Subcutaneous adipose tissue (tissue), 4 donors: Measurements from ENCODE around the gene LRRFIP1. TPM values are rescaled to one million over a fixed set of nuclear protein-coding genes. Genes with fewer than 3 reads are reported as not detected.

ENCODE experiments used
- CTCF ChIP-seq: fragments of 450-650 bp; IDR thresholded peaks from one replicate; pipeline ENCODE4 v1.5.1; 2016; ENCODE audit warnings: low read depth, mild to moderate bottlenecking, control low read depth, antibody characterized with exemption, moderate library complexity
- total RNA-seq, 4 donors: library from RNA; depleted of rRNA; stranded (reverse); fragments of >200 nt; gene quantifications; one replicate each; pipeline ENCODE4 v1.1.0, GENCODE V29; 2016

LRRFIP1 gene
- total RNA-seq, 4 donors from 2014 or later, result 85.4 to 130 (median 99.6) TPM

- TF ChIP-seq CTCF, result no peak
Observed at GRCh38 chr2:237636578-237636977, 9.2 kb downstream of the LRRFIP1 start.

- no peak for TF ChIP-seq CTCF
Observed at GRCh38 chr2:237637429-237638135, 10.2 kb downstream of the LRRFIP1 start.

GRCh38 chr2:237638176-237638575, 10.8 kb downstream of the LRRFIP1 start:
- no peak for TF ChIP-seq CTCF

DNA sequence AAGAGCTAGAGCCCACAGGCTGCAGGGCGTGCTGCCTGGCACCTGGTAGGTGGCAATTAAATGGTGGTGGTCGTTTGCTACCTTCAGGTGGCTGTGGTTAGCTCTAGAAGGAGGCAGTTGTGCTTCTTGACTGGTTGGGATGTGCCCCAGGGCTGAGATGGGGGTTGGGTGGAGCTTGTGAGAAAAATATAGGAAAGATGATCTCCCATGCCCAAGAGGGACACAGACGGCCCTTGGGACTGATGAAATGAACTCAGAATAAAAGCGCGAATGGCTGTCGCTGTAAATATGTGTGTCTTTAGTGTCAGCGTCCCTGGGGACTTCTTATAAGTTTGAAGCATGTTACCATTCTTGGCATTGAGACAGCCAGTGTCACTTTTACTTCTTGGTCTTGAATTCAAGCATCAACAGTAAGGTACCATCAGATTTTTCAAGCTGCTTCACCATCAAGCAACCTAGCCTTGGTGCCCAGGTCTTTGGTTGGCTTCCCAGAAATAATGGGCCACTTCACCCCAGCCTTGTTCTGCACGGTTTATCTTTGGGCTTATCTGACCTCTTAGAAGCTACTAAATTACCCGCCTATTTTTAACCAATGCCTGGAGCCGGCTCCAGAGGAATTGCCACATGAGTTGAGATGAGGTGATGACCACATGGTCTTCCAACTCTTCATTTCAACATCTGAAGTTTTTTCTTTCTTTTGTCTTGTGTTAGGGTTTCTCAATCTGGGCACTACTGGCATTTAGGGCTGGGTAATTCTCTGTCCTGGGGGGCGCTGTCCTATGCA, 11.9 kb downstream of the LRRFIP1 start:
- TF ChIP-seq CTCF, result no peak

DNA sequence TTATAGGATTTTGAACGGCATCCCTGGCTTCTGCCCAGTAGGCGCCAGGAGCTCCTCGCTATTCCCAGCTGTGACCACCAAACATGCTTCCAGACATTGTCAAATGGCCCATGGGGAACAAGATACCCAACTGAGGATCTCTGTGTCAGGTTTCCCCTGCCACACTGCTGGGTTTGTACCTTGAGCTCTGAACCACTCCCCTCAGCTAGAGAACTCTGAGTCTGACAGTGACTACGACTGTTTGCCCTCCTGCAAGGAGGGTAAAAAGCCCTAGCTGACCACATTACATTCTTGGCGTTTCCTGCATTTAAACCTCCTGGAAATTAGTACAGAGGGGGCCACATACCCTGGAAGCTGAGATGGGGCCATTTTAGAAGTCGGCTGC, 12.4 kb downstream of the LRRFIP1 start:
- TF ChIP-seq CTCF, result no peak

DNA sequence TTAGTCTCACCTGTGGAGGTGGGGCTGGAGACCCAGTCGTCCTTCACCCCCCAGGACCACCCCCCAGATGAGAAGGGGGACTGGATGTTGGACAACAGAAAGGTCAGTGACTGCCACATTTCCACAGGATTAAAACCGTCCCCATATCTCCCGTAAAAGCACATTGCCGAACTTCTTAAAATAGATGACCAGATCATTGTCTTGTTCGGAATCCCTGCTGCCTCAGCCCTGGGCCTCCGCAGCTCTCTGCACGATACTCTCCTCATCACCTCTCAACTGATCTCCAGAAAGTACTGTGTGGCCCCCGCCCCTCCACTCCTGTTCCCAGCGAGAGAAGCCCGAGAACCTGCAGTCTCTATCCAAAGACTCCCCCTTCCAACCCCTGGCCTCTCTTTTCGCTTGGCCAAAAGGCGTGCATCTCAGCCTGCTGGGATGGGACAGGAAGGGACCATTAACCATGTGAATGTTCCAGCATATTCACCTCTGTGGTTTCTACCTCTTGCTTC, 13.2 kb downstream of the LRRFIP1 start:
- TF ChIP-seq CTCF, result no peak

- TF ChIP-seq CTCF, result no peak
Observed at GRCh38 chr2:237642038-237642734, 14.8 kb downstream of the LRRFIP1 start.
